HCT116 (cell line): Measurements from ENCODE around the gene OR2AG2. TPM values are rescaled to one million over a fixed set of nuclear protein-coding genes. Genes with fewer than 3 reads are reported as not detected.

Source experiments
- ATAC-seq: fragments of 200-7000 bp; cut with Tn5 transposase; 2 replicates; pipeline ENCODE4 v1.9.1; 2020; ENCODE audit warnings: mild to moderate bottlenecking, moderate library complexity
- BruUV-seq: library from RNA; stranded (reverse); fragments of 400-500 nt; replicated peaks from 2 replicates; lab custom pipeline; 2021; lab: Mats Ljungman, UMichigan
- CTCF ChIA-PET: fragments of 300-600 bp; sonication (Branson Sonifier 250); formaldehyde crosslinking; loops from one replicate; lab custom pipeline; 2021; ENCODE audit warnings: antibody characterized with exemption; lab: Charles Lee
- POLR2A ChIA-PET: fragments of 300-600, 350-600 bp; sonication (Branson Sonifier 250); formaldehyde crosslinking; loops from one replicate; lab custom pipeline; 2021; ENCODE audit warnings: antibody characterized with exemption; lab: Charles Lee
- RAD21 ChIA-PET, 2 experiments: fragments of 300-600 bp; sonication (Branson Sonifier 250); formaldehyde crosslinking; loops; one replicate each; lab custom pipeline; 2023; ENCODE audit warnings: low total read pairs in 2 of 2; ENCODE audit not compliant: uncharacterized antibody in 2 of 2, unreplicated experiment in 2 of 2, low non-redundant PET in 1 of 2; lab: Charles Lee
- DNase-seq: peaks from one replicate; pipeline ENCODE4 v3.0.0-alpha.2; 2010; ENCODE audit warnings: low read depth, low spot score
- H2AFZ ChIP-seq: fragments of 200-600 bp; shearing (Covaris generic), sonication (generic); 2 replicates; pipeline ENCODE4 v1.6.1; 2017; ENCODE audit warnings: low read depth, mixed run types, mixed read lengths, antibody characterized with exemption, low read length; ENCODE audit not compliant: poor library complexity, severe bottlenecking
- H3K27ac ChIP-seq: 2 replicates; pipeline ENCODE4 v1.5.1; 2012; ENCODE audit warnings: low read depth, low read length
- H3K27me3 ChIP-seq: fragments of 200-600 bp; sonication (generic); 2 replicates; pipeline ENCODE4 v1.6.1; 2016; ENCODE audit warnings: mixed run types, low read length, mixed read lengths; ENCODE audit not compliant: insufficient read depth
- H3K36me3 ChIP-seq, 2 experiments: fragments of 200-500 bp in 1 of 2; fragments of 200-600 bp in 1 of 2; sonication (Bioruptor generic) in 1 of 2; sonication (generic) in 1 of 2; 2 replicates each; pipeline versions ENCODE4 v1.5.1 to v1.6.1; 2014 to 2016; ENCODE audit warnings: low read length in 2 of 2, inconsistent platforms in 1 of 2, mixed read lengths in 1 of 2, mixed run types in 1 of 2; ENCODE audit not compliant: insufficient read depth in 2 of 2, control insufficient read depth in 1 of 2
- H3K4me1 ChIP-seq, 2 experiments: fragments of 200-600 bp in 1 of 2; sonication (generic) in 1 of 2; 2 replicates each; pipeline versions ENCODE4 v1.5.1 to v1.6.1; 2012 to 2017; ENCODE audit warnings: low read length in 2 of 2, inconsistent platforms in 1 of 2, mild to moderate bottlenecking in 1 of 2, mixed read lengths in 1 of 2, mixed run types in 1 of 2, moderate library complexity in 1 of 2; ENCODE audit not compliant: insufficient read depth in 2 of 2, control insufficient read depth in 1 of 2
- H3K4me2 ChIP-seq: fragments of 200-600 bp; sonication (generic); 2 replicates; pipeline ENCODE4 v1.6.1; 2017; ENCODE audit warnings: mixed run types, low read length, mixed read lengths
- H3K4me3 ChIP-seq, 2 experiments: fragments of 200-600 bp in 1 of 2; sonication (generic) in 1 of 2; replicated peaks in 1 of 2; 2 replicates each; pipeline ENCODE4 v1.5.1; 2011 to 2016; ENCODE audit warnings: low read length in 2 of 2, control low read depth in 1 of 2, low read depth in 1 of 2, mild to moderate bottlenecking in 1 of 2, mixed read lengths in 1 of 2, mixed run types in 1 of 2
- H3K79me2 ChIP-seq: fragments of 200-600 bp; sonication (generic); 2 replicates; pipeline ENCODE4 v1.6.1; 2017; ENCODE audit warnings: mild to moderate bottlenecking, mixed run types, low read length, moderate library complexity, mixed read lengths; ENCODE audit not compliant: insufficient read depth
- H3K9ac ChIP-seq: fragments of 200-600 bp; sonication (generic); 2 replicates; pipeline ENCODE4 v1.6.1; 2016; ENCODE audit warnings: low read length, mixed read lengths
- H3K9me2 ChIP-seq: fragments of 200-600 bp; sonication (generic), shearing (Covaris generic); 2 replicates; pipeline ENCODE4 v1.6.1; 2017; ENCODE audit warnings: mixed run types, mild to moderate bottlenecking, moderate library complexity; ENCODE audit not compliant: insufficient read depth
- H3K9me3 ChIP-seq, 2 experiments: fragments of 200-500 bp in 1 of 2; fragments of 200-600 bp in 1 of 2; sonication (Bioruptor generic) in 1 of 2; sonication (generic) in 1 of 2; 2 replicates each; pipeline ENCODE4 v1.6.1; 2014 to 2017; ENCODE audit warnings: low read length in 2 of 2, mixed read lengths in 2 of 2, inconsistent platforms in 1 of 2, low read depth in 1 of 2, mild to moderate bottlenecking in 1 of 2, mixed run types in 1 of 2, moderate library complexity in 1 of 2; ENCODE audit not compliant: control insufficient read depth in 1 of 2, insufficient read depth in 1 of 2
- H4K20me1 ChIP-seq: fragments of 200-600 bp; sonication (generic), shearing (Covaris generic); 2 replicates; pipeline ENCODE4 v1.6.1; 2017; ENCODE audit warnings: mixed run types, mild to moderate bottlenecking, moderate library complexity; ENCODE audit not compliant: insufficient read depth
- EGR1 ChIP-seq: IDR thresholded peaks from 2 replicates; pipeline ENCODE4 v1.6.1; 2012; ENCODE audit warnings: low read depth
- ELF1 ChIP-seq: IDR thresholded peaks from 2 replicates; pipeline ENCODE4 v1.6.1; 2012; ENCODE audit warnings: low read depth, borderline replicate concordance
- EZH2 ChIP-seq: fragments of 200-600 bp; sonication (generic); IDR thresholded peaks from 2 replicates; pipeline ENCODE4 v1.6.1; 2017; ENCODE audit warnings: antibody characterized with exemption, mixed run types
- EZH2phosphoT487 ChIP-seq: fragments of 200-600 bp; IDR thresholded peaks from 2 replicates; pipeline ENCODE4 v1.6.1; 2018; ENCODE audit warnings: antibody characterized with exemption, borderline replicate concordance
- JUND ChIP-seq: IDR thresholded peaks from 2 replicates; pipeline ENCODE4 v1.6.1; 2012
- POLR2A ChIP-seq: IDR thresholded peaks from 2 replicates; pipeline ENCODE4 v1.7.0; 2011; ENCODE audit warnings: borderline replicate concordance; ENCODE audit not compliant: insufficient read depth, insufficient read length; ENCODE audit errors: extremely low read depth
- SP1 ChIP-seq: IDR thresholded peaks from 2 replicates; pipeline ENCODE4 v1.6.1; 2012; ENCODE audit warnings: low read depth
- SRF ChIP-seq: IDR thresholded peaks from 2 replicates; pipeline ENCODE4 v1.6.1; 2012; ENCODE audit warnings: low read depth
- TCF7L2 ChIP-seq: IDR thresholded peaks from 2 replicates; pipeline ENCODE4 v1.7.0; 2011; ENCODE audit warnings: borderline replicate concordance, inconsistent platforms; ENCODE audit not compliant: insufficient read depth, insufficient read length; ENCODE audit errors: extremely low read depth
- ZFX ChIP-seq: fragments of 450-650 bp; IDR thresholded peaks from 2 replicates; pipeline ENCODE4 v1.6.1; 2017
- ZNF274 ChIP-seq: fragments of 200-500 bp; sonication (Bioruptor generic); IDR thresholded peaks from 2 replicates; pipeline ENCODE4 v1.6.1; 2014; ENCODE audit warnings: mild to moderate bottlenecking, low read depth, low read length, inconsistent platforms
- intact Hi-C: fragments of 100-400 bp; cut with micrococcal nuclease; formaldehyde crosslinking; loops from 2 replicates; pipeline ENCODE4 v1.10.0; 2022
- total RNA-seq: library from RNA; stranded (reverse); gene quantifications from one replicate; pipeline ENCODE4 v1.2.1, GENCODE V29; 2021; ENCODE audit not compliant: unreplicated experiment
- TF ChIP-seq, protein P1 (sequence below): IDR thresholded peaks from 2 replicates; pipeline ENCODE4 v1.6.1; 2012
- TF ChIP-seq, protein P2 (sequence below), 3 experiments: fragments of 200-600 bp in 1 of 3; sonication (generic) in 1 of 3; IDR thresholded peaks in 2 of 3; conservative IDR thresholded peaks in 1 of 3; 2 replicates each; pipeline ENCODE4 v1.5.1; 2012 to 2017; ENCODE audit warnings: low read depth in 2 of 3, low read length in 2 of 3, antibody characterized with exemption in 1 of 3, borderline replicate concordance in 1 of 3, control low read depth in 1 of 3, mild to moderate bottlenecking in 1 of 3, mixed read lengths in 1 of 3, mixed run types in 1 of 3, moderate library complexity in 1 of 3; ENCODE audit not compliant: insufficient read depth in 1 of 3
- TF ChIP-seq, protein P3 (sequence below): IDR thresholded peaks from 2 replicates; pipeline ENCODE4 v1.6.1; 2012; ENCODE audit warnings: low read depth
- TF ChIP-seq, protein P4 (sequence below): IDR thresholded peaks from 2 replicates; pipeline ENCODE4 v1.6.1; 2012

The OR2AG2 gene
- total RNA-seq, 1 experiment from 2014 or later = 0.07 TPM

DNA sequence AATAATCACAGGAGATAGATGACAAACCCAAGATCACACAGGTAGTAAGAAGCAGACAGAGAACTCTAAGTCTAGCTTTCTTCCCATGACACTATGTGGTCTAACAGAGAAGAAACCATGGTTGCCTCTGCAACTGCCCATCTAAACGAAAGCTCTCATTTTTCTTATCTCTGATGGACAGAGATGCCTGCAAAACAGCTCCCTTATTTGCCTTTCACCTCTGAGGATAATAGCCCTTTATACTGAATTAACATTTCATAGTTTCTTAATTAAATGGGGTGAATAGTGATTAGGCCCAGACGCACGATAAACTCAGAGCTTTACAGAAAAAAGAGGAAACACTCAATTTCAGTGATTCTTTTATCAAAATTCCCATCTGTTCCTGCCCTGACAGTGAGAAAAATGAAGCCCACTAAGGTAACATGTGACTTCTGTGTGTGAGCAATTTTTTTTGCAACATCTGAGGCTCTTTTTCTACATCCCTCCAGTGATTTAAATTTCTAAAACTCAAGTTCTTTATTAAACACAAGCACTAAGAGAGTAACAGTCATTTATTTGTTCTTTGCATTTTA, 24.6 kb downstream of the OR2AG2 start:
- BruUV-seq = no TSS peak
- ChIA-PET CTCF (interaction anchor here (1.6 kb wide), 1 partner anchor 8 kb away, joined by 8 read pairs; no protein-coding TSS in a partner anchor), RAD21 (no interaction called here), POLR2A (no interaction called here)
- Histone ChIP-seq H4K20me1 (no peaks in the 10 kb centered on the region), H3K36me3 (no peaks in the 10 kb centered on the region), H3K27me3 (peaks cover 82% of the 10 kb centered on the region), H3K4me3 (no peak overlapping the region), H3K9ac (no peak overlapping the region), H3K9me3 (no peaks in the 10 kb centered on the region), H3K4me1 (no peaks in the 10 kb centered on the region), H3K79me2 (no peaks in the 10 kb centered on the region), H3K27ac (no peak overlapping the region), H2AFZ (no peak overlapping the region), H3K4me2 (no peak overlapping the region), H3K9me2 (no peaks in the 10 kb centered on the region)
- intact Hi-C loops = no loop called here
- DNase-seq (no peak), ATAC-seq (no peak)
- TF ChIP-seq EZH2phosphoT487 = no peak
- no peak for TF ChIP-seq EZH2
- TF ChIP-seq, protein P1, sequence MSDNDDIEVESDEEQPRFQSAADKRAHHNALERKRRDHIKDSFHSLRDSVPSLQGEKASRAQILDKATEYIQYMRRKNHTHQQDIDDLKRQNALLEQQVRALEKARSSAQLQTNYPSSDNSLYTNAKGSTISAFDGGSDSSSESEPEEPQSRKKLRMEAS = no peak
- no peak for TF ChIP-seq SRF
- no peak for TF ChIP-seq SP1
- no peak for TF ChIP-seq ZNF274
- TF ChIP-seq, protein P2, sequence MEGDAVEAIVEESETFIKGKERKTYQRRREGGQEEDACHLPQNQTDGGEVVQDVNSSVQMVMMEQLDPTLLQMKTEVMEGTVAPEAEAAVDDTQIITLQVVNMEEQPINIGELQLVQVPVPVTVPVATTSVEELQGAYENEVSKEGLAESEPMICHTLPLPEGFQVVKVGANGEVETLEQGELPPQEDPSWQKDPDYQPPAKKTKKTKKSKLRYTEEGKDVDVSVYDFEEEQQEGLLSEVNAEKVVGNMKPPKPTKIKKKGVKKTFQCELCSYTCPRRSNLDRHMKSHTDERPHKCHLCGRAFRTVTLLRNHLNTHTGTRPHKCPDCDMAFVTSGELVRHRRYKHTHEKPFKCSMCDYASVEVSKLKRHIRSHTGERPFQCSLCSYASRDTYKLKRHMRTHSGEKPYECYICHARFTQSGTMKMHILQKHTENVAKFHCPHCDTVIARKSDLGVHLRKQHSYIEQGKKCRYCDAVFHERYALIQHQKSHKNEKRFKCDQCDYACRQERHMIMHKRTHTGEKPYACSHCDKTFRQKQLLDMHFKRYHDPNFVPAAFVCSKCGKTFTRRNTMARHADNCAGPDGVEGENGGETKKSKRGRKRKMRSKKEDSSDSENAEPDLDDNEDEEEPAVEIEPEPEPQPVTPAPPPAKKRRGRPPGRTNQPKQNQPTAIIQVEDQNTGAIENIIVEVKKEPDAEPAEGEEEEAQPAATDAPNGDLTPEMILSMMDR (IDR thresholded peaks at IDR 0.05 in 2 of 3, conservative IDR thresholded peaks at IDR 0.05 in 1 of 3; ENCODE audit: borderline replicate concordance in 1 of 3, insufficient read depth in 1 of 3, low read depth in 2 of 3, low read length in 2 of 3) = no peak
- TF ChIP-seq, protein P3, sequence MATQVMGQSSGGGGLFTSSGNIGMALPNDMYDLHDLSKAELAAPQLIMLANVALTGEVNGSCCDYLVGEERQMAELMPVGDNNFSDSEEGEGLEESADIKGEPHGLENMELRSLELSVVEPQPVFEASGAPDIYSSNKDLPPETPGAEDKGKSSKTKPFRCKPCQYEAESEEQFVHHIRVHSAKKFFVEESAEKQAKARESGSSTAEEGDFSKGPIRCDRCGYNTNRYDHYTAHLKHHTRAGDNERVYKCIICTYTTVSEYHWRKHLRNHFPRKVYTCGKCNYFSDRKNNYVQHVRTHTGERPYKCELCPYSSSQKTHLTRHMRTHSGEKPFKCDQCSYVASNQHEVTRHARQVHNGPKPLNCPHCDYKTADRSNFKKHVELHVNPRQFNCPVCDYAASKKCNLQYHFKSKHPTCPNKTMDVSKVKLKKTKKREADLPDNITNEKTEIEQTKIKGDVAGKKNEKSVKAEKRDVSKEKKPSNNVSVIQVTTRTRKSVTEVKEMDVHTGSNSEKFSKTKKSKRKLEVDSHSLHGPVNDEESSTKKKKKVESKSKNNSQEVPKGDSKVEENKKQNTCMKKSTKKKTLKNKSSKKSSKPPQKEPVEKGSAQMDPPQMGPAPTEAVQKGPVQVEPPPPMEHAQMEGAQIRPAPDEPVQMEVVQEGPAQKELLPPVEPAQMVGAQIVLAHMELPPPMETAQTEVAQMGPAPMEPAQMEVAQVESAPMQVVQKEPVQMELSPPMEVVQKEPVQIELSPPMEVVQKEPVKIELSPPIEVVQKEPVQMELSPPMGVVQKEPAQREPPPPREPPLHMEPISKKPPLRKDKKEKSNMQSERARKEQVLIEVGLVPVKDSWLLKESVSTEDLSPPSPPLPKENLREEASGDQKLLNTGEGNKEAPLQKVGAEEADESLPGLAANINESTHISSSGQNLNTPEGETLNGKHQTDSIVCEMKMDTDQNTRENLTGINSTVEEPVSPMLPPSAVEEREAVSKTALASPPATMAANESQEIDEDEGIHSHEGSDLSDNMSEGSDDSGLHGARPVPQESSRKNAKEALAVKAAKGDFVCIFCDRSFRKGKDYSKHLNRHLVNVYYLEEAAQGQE = no peak
- no peak for TF ChIP-seq EGR1
- TF ChIP-seq, protein P4, sequence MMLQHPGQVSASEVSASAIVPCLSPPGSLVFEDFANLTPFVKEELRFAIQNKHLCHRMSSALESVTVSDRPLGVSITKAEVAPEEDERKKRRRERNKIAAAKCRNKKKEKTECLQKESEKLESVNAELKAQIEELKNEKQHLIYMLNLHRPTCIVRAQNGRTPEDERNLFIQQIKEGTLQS = no peak
- no peak for TF ChIP-seq TCF7L2
- no peak for TF ChIP-seq POLR2A
- no peak for TF ChIP-seq ZFX
- no peak for TF ChIP-seq JUND
- TF ChIP-seq ELF1 = no peak
